Measurements from ENCODE around the gene EVPL. TPM values are rescaled to one million over a fixed set of nuclear protein-coding genes. Genes with fewer than 3 reads are reported as not detected.

EVPL gene
- total RNA-seq, 1 donor from 2014 or later = not detected

DNA sequence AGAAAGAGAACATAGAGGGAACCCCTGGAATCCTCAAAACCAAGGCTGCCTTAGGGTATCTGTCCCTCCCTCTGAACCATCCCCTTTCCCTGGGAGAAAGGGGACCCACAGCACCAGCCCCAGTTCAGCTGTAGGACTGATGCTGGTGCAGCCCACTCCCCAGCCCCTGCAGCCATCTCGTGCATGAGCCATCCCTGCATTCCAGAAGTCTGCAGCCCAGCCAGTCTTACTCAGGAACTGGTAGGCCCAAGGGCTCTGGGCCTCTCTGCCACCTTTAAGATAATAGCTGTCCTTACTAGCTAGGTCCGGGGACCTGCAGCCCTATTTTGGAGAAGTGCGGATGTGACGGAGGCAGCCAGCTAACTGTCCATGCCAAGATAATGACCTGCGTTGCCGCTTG is 6.0 kb upstream of the EVPL start:
- no peak overlapping the region for H3K27ac Mint-ChIP-seq
- no peak for ATAC-seq (ENCODE audit: low read depth)
- no peak for DNase-seq
- ChIA-PET POLR2A (interaction anchor here (0.6 kb wide), 1 partner anchor 36 kb away, joined by 3 read pairs; no protein-coding TSS in a partner anchor), CTCF (no interaction called here)
- intact Hi-C loops (cut with micrococcal nuclease) = no loop called here
- H3K27me3 Mint-ChIP-seq = no peaks in the 10 kb centered on the region
- H3K4me3 Mint-ChIP-seq = no peak overlapping the region
- peaks cover 8% of the 10 kb centered on the region for H3K4me1 Mint-ChIP-seq
- no peaks in the 10 kb centered on the region for H3K9me3 Mint-ChIP-seq
- peaks cover 5% of the 10 kb centered on the region for H3K36me3 Mint-ChIP-seq (ENCODE audit: low read depth)
- TF ChIP-seq, protein P1, sequence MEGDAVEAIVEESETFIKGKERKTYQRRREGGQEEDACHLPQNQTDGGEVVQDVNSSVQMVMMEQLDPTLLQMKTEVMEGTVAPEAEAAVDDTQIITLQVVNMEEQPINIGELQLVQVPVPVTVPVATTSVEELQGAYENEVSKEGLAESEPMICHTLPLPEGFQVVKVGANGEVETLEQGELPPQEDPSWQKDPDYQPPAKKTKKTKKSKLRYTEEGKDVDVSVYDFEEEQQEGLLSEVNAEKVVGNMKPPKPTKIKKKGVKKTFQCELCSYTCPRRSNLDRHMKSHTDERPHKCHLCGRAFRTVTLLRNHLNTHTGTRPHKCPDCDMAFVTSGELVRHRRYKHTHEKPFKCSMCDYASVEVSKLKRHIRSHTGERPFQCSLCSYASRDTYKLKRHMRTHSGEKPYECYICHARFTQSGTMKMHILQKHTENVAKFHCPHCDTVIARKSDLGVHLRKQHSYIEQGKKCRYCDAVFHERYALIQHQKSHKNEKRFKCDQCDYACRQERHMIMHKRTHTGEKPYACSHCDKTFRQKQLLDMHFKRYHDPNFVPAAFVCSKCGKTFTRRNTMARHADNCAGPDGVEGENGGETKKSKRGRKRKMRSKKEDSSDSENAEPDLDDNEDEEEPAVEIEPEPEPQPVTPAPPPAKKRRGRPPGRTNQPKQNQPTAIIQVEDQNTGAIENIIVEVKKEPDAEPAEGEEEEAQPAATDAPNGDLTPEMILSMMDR (IDR thresholded peaks at IDR 0.05) = no peak

DNA sequence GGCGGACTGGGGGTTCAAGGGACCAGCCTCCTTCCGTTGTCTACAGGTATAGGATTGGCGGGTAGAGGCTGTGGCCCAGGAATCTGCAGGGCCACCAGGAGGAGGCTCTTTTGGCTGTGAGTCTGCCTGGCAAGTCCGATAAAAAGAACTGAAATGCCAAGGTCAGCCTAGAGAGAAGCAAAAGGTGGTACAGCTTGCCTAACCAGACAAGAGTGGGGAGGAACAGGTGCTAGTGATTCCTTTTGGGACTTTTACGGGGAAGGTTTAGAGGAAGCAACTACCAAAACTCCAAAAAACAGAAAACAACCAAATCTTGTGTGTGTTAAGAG is 5.6 kb upstream of the EVPL start:
- TF ChIP-seq, protein P1 (IDR thresholded peaks at IDR 0.05) = no peak
- intact Hi-C loops (cut with micrococcal nuclease) = no loop called here
- Mint-ChIP-seq H3K36me3 (ENCODE audit: low read depth) (peaks cover 3% of the 10 kb centered on the region), H3K9me3 (no peaks in the 10 kb centered on the region), H3K4me1 (peaks cover 8% of the 10 kb centered on the region), H3K27me3 (no peaks in the 10 kb centered on the region), H3K27ac (no peak overlapping the region), H3K4me3 (no peak overlapping the region)
- CTCF ChIA-PET = no interaction called here
- no peak for ATAC-seq (ENCODE audit: low read depth)
- no peak for DNase-seq
- POLR2A ChIA-PET = no interaction called here

GRCh38 chr17:76032073-76032779 is 5.1 kb upstream of the EVPL start:
- ATAC-seq (ENCODE audit: low read depth) (no peak), DNase-seq (no peak)
- peaks cover 3% of the 10 kb centered on the region for H3K36me3 Mint-ChIP-seq (ENCODE audit: low read depth)
- ChIA-PET POLR2A (no interaction called here), CTCF (no interaction called here)
- H3K4me3 Mint-ChIP-seq = no peak overlapping the region
- intact Hi-C loops (cut with micrococcal nuclease) = no loop called here
- TF ChIP-seq, protein P1 (IDR thresholded peaks at IDR 0.05) = no peak
- peaks cover 8% of the 10 kb centered on the region for H3K4me1 Mint-ChIP-seq
- H3K9me3 Mint-ChIP-seq = no peaks in the 10 kb centered on the region
- H3K27ac Mint-ChIP-seq = no peak overlapping the region
- H3K27me3 Mint-ChIP-seq = no peaks in the 10 kb centered on the region

GRCh38 chr17:76026714-76027158 is 370 bp downstream of the EVPL start:
- intact Hi-C loops (cut with micrococcal nuclease) = no loop called here
- Mint-ChIP-seq H3K36me3 (ENCODE audit: low read depth) (no peaks in the 10 kb centered on the region), H3K27me3 (no peaks in the 10 kb centered on the region), H3K9me3 (no peaks in the 10 kb centered on the region), H3K4me3 (no peak overlapping the region), H3K4me1 (peaks cover 8% of the 10 kb centered on the region), H3K27ac (no peak overlapping the region)
- ATAC-seq (ENCODE audit: low read depth) = no peak
- no peak for DNase-seq
- ChIA-PET POLR2A (no interaction called here), CTCF (no interaction called here)
- TF ChIP-seq, protein P1 (IDR thresholded peaks at IDR 0.05) = no peak

DNA sequence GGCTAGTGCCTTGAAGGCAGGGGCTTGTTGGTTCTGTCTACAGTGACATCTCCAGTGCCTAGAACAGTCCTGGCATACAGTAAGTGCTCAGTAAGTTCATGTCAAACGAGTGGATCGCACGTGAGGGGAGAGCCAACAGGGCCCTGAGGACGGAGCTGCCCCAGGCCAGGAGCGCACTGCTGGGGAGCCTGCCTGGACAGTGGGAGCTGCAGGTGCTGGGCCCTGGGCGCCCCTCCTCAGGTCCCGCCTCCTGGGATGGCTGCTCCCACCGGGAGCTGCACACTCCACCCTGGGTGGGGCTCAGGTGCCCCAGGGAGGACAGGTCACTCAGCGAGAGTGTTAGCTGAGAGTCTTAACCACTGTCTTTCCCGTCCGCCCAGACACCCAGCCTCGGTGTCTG is 1.8 kb downstream of the EVPL start:
- ChIA-PET CTCF (no interaction called here), POLR2A (no interaction called here)
- TF ChIP-seq, protein P1 (IDR thresholded peaks at IDR 0.05) = no peak
- Mint-ChIP-seq H3K36me3 (ENCODE audit: low read depth) (no peaks in the 10 kb centered on the region), H3K4me3 (no peak overlapping the region), H3K4me1 (peaks cover 8% of the 10 kb centered on the region), H3K27me3 (no peaks in the 10 kb centered on the region), H3K9me3 (no peaks in the 10 kb centered on the region), H3K27ac (no peak overlapping the region)
- ATAC-seq (ENCODE audit: low read depth) (no peak), DNase-seq (no peak)
- intact Hi-C loops (cut with micrococcal nuclease) = no loop called here
